ENCODE data around the gene MARK3. TPM values are rescaled to one million over a fixed set of nuclear protein-coding genes. Genes with fewer than 3 reads are reported as not detected.
"Not testable (repeated sequence)": the region's sequence is repeated elsewhere in the genome, so short reads cannot be mapped to it uniquely, and the experiment has no call there.

Gene MARK3
- polyA plus RNA-seq, 1 donor (not counting 4 experiments of a cell fraction or from before 2014, with no cell fraction given): 133 TPM

GRCh38 chr14:103510724-103511693, 125.8 kb downstream of the MARK3 start:
- peaks cover 5% of the 10 kb centered on the region for H4K20me1 ChIP-seq (ENCODE audit: control insufficient read depth, extremely low read depth, insufficient read depth, low read length)
- H3K4me1 ChIP-seq (ENCODE audit: control insufficient read depth, extremely low read depth, insufficient read depth, low read length): peaks cover 15% of the 10 kb centered on the region
- DNase-seq (ENCODE audit: low read depth, low spot score): no peak
- H3K9me3 ChIP-seq (ENCODE audit: control insufficient read depth, low read depth, low read length): no peaks in the 10 kb centered on the region
- no peak for TF ChIP-seq EZH2 (IDR thresholded peaks at IDR 0.05; ENCODE audit: low read length)
- TF ChIP-seq CTCF (optimal IDR thresholded peaks at IDR 0.05 in 1 of 3, IDR thresholded peaks at IDR 0.05 in 1 of 3, conservative IDR thresholded peaks at IDR 0.05 in 1 of 3; ENCODE audit: extremely low read depth in 1 of 3, insufficient read depth in 2 of 3, low read length in 3 of 3): no peak
- peaks cover 23 to 35% of the 10 kb centered on the region in 2 experiments for H3K36me3 ChIP-seq (ENCODE audit: control insufficient read depth in 2 of 2, extremely low read depth in 1 of 2, insufficient read depth in 2 of 2, low read length in 2 of 2)
- no peak overlapping the region for H3K9ac ChIP-seq (ENCODE audit: control insufficient read depth, extremely low read depth, insufficient read depth, low read length)
- no peak overlapping the region for H3K4me3 ChIP-seq (ENCODE audit: control insufficient read depth in 2 of 3, extremely low read depth in 1 of 3, insufficient read depth in 2 of 3, low read depth in 1 of 3, low read length in 3 of 3)
- H3K9me1 ChIP-seq (ENCODE audit: control insufficient read depth, extremely low read depth, insufficient read depth, low read length): peaks cover 4% of the 10 kb centered on the region
- dilution Hi-C loops (cut with MboI; ENCODE audit: extremely low pct_ligation_motif_present, low sequenced_read_pairs): no loop called here
- no peak overlapping the region for H3K4me2 ChIP-seq (ENCODE audit: control insufficient read depth, extremely low read depth, insufficient read depth, low read depth, low read length)
- no peak for FAIRE-seq
- H3K27ac ChIP-seq (ENCODE audit: control insufficient read depth, insufficient read depth, low read length): no peak overlapping the region
- no peak overlapping the region for H2AFZ ChIP-seq (ENCODE audit: control insufficient read depth, low read length)
- H3K79me2 ChIP-seq (ENCODE audit: control insufficient read depth, insufficient read depth, low read length): no peaks in the 10 kb centered on the region
- no peaks in the 10 kb centered on the region for H3K27me3 ChIP-seq (ENCODE audit: control insufficient read depth, extremely low read depth, insufficient read depth, low read length)

GRCh38 chr14:103512180-103512579, 127.0 kb downstream of the MARK3 start:
- peak overlapping the region; percentile 69 for H3K9ac ChIP-seq (ENCODE audit: control insufficient read depth, extremely low read depth, insufficient read depth, low read length)
- H3K9me3 ChIP-seq (ENCODE audit: control insufficient read depth, low read depth, low read length); H2AFZ ChIP-seq (ENCODE audit: control insufficient read depth, low read length); H4K20me1 ChIP-seq (ENCODE audit: control insufficient read depth, extremely low read depth, insufficient read depth, low read length); H3K9me1 ChIP-seq (ENCODE audit: control insufficient read depth, extremely low read depth, insufficient read depth, low read length); dilution Hi-C loops (cut with MboI; ENCODE audit: extremely low pct_ligation_motif_present, low sequenced_read_pairs); H3K27me3 ChIP-seq (ENCODE audit: control insufficient read depth, extremely low read depth, insufficient read depth, low read length); DNase-seq (ENCODE audit: low read depth, low spot score); FAIRE-seq; H3K79me2 ChIP-seq (ENCODE audit: control insufficient read depth, insufficient read depth, low read length): not testable (repeated sequence)
- peak overlapping the region; percentile 75 for H3K4me2 ChIP-seq (ENCODE audit: control insufficient read depth, extremely low read depth, insufficient read depth, low read depth, low read length)
- peak overlapping the region in 2 of 3 experiments; percentile 22 to 34 for H3K4me3 ChIP-seq (ENCODE audit: control insufficient read depth in 2 of 3, extremely low read depth in 1 of 3, insufficient read depth in 2 of 3, low read depth in 1 of 3, low read length in 3 of 3)
- H3K27ac ChIP-seq (ENCODE audit: control insufficient read depth, insufficient read depth, low read length): peak overlapping the region; percentile 86
- peaks cover 15% of the 10 kb centered on the region for H3K4me1 ChIP-seq (ENCODE audit: control insufficient read depth, extremely low read depth, insufficient read depth, low read length)
- H3K36me3 ChIP-seq (ENCODE audit: control insufficient read depth in 2 of 2, extremely low read depth in 1 of 2, insufficient read depth in 2 of 2, low read length in 2 of 2): peaks cover 20 to 31% of the 10 kb centered on the region in 2 experiments
